CD4-positive, alpha-beta T cell treated with Interleukin-6 at 100 ng/mL for 8 hours (primary cell): ENCODE data around the gene SORCS2.

Source experiments
- DNase-seq: peaks from one replicate; pipeline ENCODE4 v3.0.0-alpha.2; 2020; ENCODE audit warnings: mixed read lengths, low spot score

Gene SORCS2

DNA sequence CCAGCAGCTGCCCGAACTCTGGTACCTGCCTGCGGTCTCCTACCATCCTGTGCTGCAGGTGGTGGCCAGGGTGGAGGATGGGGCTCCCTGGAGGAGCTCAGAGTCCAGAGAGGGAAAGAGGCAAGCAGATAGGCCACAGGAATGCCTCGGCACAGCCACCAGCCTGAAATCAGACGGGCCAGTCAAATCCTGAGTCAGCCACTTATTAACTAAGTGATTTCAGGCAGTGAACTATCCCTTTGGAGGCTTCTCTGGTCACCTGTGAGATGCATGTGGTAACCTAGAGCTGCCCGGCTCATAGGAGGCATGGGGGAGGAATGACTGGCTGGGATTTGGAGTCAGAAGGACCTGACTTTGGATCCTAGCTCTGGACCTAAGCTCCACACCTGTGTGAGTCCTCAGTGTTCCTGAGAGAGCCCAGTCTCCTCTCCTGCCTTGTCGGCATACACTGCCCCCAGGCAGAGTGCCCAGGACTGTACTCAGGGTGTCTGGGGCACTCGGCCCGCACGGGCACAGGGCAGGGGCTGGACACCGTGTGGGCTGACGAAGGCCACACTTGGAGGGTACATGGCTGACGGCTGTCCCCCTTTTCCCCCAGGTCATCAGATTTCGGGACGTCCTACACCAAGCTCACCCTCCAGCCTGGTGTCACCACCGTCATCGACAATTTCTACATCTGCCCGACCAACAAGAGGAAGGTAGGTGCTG, 338.7 kb downstream of the SORCS2 start:
- DNase-seq: no peak

DNA sequence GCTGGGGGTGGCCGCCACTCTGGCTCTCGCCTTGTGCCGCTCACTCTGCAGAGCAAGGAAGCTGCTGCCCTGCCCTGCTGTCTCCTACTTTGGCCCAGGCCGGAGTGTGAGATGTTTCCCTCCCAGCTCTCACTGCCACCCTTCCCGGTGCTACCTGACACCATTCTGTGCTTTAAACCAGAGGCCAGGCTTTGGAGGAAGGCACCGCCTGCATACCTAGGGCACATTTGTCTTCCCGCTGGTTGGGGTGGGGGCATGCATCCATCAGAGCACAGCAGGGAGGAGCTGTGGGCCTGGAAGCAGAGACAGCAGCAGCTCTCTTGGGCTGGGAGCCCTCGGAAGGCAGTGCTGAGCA, 339.3 kb downstream of the SORCS2 start:
- DNase-seq: no peak

DNA sequence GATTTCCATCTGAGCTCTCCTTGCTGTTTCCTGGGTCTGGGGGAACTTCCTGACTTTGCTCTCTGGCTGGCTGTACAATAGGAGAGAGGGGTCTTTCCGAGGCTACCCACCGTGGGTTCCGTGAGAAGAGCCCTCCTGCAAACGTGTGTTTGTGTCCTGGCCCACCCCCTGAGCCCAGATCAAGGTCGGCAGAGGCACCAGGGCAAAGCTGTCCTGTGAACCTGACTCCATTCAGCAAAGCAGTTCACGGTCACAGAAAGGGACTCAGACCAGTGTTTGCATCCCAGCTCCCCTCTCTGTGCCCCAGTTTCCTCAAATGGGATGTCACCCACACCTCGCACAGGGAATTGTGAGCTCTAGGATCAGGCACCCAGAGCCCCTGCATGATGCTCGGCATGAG, 339.7 kb downstream of the SORCS2 start:
- DNase-seq: no peak

DNA sequence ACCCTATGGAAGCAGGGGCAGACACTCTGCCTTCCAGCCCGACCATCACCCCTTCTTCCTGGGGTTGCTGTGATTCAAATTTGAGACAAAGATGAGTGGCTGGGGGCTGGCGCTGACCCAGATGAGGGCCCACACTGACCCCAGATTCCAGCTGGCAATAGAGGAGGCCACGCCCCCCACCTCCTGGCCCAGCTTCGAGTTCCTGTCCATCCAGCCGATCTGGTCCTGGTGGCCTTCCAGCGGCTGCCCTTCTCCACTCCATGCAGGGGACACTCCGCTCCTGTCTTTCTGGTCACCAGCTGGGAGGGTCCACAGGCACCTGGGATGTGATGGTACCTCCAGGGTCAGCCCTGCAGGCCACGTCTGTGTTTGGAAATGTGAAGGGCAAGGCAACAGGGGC, 340.9 kb downstream of the SORCS2 start:
- no peak for DNase-seq

DNA sequence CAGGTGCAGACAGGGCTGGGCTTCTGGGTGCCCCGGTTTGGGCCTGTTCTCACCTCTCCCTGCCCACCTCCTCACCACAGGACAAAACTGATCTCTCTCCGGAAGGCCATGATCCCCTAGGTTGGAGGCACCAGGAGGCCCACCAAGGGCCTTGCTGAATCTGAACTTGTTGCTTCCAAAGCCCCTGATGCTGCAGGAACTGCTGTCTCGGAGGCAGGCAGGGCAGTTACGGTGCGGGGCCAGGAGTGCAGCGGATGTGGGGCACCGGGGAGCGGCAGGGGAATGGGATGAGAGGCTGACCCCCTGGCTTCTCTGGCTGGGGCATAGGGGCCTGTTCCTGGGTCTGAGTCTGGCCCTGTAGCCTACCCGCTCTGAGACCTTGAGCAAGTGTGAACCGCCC, 342.8 kb downstream of the SORCS2 start:
- DNase-seq: no peak

DNA sequence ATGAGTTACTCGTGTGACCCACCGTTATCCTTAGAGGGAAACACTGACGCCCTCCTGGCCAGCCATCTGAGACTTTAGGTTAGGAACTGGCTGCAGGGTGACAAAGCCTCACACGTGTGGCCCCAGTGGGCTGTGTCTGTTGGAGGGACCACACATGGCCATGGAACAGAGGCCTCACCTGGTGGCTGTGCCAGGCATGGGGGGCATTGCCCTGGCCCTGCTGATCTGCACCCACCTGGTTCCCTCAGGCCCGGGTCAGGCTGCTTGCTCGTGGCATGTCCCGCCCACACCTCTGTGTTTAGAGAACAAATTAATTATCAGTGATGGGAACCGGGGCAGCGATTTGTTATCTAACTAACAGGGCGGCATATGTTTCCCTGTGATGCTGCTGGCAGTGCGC, 343.3 kb downstream of the SORCS2 start:
- DNase-seq: no peak

DNA sequence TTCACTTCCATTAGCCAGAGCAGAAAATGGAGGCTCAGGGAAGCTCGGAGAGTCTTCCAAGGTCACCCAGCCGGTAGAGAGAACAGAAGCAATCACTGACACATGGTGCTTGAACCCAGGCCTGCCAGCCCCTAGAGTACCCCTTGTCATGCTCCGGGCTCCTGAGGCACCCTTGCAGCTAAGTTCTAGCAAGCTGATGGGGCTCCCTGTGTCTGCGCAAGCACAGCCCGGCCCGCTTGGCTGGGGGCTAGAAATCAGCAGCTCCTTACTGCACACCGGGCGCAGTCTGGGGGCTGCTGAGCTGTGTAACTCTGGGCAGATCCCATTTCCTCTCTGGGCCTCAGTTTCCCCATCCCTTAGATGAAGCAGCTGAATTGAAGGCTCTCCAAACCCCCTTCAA, 344.5 kb downstream of the SORCS2 start:
- no peak for DNase-seq

DNA sequence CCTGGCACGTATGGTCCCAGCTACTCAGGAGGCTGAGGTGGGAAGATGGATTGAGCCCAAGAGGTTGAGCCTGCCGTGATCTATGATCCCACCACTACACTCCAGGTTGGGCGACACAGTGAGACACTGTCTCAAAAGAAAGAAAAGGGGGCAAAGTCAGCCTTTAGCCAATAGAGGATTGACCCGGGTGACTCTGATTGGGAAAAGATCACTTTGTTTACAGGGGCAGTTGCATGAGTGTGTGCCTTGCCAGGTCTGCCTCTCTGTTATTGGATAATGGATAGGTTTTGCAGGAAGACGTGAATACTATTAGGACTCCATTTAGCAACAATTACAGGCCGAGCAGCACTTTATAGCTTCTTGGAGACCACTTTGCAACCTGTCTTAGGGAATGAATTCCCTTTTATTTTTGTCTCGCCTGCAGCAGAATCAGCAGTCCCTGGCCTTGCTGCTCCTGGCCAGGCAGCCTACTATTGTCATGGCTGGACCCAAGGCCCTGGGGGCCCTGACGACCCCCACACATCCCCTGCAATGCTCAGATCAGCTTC, 345.6 kb downstream of the SORCS2 start:
- no peak for DNase-seq

DNA sequence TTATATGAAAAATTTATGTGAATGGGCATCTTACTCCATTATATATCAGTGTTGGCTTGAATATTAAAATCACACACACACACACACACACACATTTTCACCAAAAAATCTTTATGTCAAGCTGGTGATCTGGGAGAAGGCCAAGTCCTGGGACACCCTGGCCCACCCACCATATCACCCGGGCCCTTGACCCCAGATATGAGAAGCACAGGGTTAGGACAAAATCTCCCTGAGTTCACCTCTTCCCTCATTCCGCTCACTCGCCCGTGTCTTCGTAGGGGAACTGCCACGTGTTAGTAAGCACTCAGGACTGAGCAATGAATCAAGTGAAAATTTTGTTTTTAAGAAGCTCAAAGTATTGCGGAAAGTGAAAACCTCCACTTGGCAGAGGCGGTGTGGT, 346.2 kb downstream of the SORCS2 start:
- no peak for DNase-seq

DNA sequence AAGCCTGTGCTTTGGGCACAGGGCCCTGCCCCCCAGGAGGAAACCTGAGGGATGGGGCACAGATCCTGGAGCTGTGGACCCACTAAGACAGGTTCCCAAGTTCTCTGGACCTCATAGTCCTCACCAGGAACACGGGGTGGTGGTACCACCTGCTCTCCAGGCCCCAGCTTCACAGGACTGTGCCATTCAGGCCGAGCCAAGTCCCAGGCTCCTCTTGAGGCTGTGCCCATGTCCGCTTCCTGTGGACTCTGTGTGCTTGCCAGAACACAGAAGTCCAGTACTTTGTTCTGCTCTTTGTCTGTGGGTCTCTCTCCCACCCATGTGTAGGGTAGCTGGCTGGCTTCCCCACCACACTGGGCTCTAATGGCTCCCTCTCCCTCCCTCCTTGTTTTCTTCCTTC, 346.8 kb downstream of the SORCS2 start:
- DNase-seq: no peak

DNA sequence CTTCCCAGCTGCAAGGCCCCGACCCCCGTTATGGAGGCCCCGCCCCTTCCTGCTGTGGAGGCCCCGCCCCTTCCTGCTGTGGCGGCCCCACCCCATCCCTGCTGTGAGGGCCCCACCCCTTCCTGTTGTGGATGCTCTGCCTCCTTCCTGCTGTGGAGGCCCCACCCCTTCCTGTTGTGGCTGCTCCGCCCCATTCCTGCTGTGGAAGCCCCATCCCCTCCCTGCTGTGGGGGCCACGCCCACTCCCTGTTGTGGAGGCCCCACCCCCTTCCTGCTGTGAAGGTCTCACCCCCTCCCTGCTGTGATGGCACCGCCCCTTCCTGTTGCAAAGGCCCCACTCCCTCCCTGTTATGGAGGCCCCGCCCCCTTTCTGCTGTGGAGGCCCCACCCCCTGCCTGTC, 347.3 kb downstream of the SORCS2 start:
- DNase-seq: peak; percentile 8

DNA sequence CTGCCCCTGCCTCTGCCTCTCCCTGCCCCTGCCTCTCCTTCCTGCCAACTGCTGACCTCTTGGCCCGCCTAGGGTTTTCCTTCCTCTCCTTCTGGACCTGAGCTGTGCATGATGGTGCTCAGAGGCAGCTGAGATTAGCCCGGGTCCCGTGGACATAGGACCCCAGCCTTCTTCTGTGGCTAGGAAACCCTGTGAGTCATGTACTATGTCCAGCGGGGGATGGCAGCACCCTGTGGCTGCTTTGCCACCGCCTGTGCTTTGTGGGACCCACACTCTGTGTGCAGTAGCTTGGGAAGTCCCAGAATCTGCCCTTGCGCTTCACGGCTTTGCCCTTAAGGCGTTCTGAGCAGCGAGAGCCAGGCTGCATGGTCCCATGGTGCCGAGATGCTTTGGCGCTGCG, 347.9 kb downstream of the SORCS2 start:
- DNase-seq: no peak

DNA sequence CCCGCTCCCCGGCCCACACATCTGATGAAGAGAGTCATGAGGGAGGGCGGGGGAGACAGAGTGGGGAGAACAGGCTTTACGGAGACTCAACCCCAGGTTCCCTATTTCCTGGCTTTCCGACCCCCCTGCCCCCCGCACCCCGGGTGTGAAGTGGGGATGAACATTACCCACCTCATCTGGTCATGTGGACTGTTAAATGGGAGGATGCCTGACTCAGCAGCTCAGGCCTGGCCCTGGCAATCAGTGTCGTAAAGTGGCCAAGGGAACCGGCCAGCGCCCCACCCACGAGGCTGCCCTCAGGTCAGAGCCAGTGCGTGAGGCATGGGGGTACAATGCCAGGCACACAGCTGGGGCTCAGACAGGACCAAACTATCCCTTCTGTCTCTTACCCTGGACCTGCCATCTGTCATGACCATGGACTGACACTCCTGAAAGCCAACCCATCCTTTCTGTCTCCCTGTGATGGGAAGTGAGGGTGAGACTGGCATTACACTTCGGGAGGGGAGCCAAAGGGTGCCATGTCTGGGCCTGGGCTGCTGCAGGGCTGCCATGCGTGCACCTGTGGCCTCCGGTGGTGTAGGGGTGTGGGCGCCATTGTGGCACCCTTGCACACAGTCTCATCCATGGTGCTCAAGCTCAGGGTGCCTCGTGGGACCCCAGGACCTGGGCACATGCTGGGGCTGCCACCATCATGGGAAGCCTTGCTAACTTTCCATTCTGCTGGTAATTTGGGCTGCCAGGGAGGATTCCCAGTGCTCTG, 348.5 kb downstream of the SORCS2 start:
- DNase-seq: no peak

DNA sequence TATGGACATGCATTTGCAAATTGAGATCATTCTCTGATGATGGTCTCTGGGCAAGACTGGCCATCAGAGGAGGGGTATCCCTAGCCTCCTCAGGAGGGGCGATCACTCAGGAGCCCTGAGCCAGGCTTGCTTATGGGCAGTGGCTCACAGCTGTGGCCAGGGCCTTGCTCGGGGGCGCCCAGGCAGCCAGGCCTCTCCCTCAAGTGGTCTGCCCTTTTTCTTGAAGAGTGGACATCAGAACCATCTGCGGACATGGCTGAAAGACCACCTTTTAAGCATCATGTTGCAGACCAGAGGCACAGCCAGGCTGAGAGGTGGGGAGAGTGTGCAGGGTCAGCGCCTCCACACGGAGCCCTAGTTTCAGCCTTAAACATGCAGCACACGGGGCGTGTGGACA, 349.1 kb downstream of the SORCS2 start:
- DNase-seq: no peak

DNA sequence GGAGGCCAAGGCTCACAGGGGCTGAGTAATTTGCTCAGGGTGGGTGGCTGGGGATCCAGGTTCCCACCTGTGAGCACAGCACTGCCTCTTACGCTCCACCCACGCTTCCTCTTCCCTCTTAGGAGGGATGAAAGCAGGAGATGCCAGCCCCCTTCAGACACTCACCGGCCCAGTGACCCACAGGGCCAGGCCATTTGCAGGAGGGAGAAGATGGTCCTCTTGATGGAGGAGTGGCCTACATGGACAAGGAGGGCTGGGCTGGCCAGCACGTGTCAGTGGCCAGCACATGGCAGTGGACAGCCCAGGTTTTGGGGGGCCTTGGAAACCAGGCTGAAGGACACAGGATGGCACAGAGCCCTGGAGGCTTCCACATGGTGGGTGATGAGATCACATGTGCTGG, 350.4 kb downstream of the SORCS2 start:
- DNase-seq: no peak

DNA sequence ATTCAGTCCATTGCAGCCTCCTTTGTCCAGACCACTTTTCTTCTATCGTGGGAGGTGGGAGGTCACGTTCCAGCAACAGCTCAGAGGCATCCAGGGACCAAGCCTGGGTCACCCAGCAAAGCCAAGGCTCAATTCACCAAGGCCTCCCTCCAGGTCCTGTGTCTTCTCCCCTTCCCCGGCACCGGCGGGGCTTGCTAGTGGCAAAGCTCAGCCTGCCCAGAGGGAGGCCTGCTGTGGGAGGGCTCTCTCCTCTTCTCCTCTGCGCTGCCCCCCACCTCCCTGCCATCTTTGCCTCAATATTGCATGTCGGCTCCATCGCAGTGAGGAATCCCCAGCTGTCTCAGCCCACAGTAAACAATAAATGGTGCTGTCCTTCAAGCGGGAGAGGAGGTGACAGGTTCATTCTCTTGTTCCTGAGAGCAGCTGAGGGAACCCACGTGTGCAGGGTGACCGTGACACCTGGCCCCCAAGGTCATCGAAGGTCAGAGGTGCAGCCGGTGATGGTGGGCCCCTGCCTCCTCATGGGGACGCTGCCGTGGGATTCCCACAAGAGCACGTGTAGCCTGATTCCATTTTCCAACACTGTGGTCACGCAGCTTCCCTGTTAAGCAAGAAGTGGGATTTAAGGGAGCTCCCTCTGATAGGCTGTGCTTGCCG, 353.9 kb downstream of the SORCS2 start:
- no peak for DNase-seq

DNA sequence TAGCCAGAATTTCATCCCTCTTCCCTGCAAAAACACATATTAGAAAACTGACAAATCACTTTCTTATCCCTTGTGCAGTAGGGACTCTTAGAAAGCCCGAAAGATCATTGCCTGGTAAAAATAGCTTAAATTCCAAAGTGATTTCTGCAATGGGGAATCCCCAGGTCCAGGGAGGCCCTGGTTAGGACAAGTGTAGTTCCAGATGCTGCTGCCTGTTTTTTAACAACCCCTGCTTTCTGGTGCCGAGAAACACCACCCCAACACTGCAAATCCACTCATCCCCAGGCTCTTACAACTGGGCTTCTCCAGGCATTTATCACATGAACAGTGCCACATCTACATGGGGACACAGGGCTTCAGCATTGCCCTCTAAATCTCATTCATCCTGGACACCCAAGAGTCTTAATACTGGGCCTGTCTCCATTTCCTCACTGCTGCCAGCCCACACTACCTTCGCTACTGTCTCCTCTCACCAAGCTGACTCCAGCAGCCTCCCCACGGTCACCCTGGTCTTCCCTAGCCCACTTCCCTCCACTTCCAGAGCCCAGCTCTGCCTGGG, 354.6 kb downstream of the SORCS2 start:
- no peak for DNase-seq

DNA sequence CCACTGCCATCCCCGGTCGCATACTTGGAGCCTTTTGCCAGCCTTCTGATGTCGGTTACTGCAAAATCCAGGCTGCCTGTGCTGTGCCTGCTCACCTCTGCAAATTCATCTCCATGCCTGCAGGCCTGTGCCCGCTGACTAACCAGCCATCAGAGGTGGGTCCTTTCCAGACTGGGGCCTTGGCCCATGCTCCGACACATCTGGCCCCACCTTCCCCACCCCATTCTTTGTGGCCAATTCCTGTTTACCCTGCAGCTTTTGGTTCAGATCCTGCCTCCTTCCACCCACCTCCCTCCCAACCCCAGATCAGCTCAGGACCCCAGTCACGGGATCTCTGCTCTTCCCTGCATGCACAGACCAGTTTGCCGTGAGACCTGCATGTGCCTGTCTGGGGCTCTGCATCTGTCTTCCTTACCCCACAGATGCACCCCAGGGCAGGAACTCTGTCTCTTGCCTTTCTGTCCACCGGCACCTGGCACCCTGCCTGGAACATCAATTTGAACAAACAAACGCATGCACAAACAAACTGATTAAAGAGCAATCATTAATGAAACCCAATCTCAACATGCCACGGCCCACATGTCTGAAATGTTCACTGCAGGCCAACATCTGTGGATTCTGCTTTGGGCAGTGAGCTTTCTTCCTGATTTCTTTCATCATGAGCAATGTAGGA, 355.2 kb downstream of the SORCS2 start:
- no peak for DNase-seq

DNA sequence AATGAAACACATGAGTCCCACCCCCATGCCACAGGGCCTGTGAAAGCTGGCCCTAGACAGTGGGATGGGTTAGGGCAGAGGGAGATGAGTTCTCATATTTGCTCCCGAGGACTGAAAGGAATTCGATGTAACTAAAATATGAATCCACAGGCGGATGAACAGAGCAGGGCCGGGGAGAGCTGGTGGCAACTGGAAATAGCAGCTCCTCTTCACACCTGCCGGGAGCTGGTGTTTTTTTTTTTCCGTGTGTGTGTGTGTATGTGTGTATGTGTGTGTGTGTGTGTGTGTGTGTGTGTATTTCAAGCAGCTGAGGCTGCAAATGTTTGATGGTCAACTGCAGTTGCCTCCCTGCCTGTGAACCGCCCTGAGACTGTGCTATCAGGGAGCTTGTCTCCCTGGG, 357.5 kb downstream of the SORCS2 start:
- no peak for DNase-seq

DNA sequence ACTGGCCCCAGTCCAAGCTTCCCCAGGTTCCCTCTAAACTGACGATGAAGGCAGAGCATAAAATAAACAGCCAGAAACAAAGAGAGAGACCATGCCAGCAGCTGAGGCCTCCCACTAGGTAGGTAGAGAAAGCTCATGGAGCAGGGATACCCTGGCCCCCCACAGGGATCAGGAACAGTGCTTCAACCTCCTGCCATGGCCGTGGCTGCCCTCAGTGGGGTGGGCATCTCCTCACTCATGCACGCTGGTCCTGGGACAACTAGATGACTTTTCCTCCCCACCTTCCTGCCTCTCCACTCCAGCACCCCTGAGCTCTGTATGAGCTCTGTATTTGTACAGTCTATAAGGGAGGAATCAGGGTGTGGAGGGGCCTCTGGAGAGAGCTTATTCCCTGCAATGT, 360.1 kb downstream of the SORCS2 start:
- DNase-seq: no peak

DNA sequence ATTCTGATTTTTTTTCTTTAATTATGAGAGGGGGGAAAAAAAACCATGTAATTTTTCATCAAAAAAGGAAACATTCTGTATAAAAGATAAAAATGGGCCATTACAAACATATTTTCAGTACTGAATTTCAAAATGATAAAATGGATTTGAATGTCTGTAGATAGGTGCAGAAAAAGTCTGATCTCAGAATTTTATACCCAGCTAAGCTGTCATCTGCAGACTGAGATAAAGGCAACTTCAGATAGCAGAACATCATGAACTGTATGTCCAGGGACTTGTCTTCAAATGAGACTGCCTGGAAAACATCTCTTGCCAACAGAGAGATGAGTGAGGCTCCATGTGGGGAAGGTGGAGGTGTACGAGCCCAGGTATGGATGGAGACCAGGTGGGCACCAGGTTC, 360.9 kb downstream of the SORCS2 start:
- DNase-seq: no peak

DNA sequence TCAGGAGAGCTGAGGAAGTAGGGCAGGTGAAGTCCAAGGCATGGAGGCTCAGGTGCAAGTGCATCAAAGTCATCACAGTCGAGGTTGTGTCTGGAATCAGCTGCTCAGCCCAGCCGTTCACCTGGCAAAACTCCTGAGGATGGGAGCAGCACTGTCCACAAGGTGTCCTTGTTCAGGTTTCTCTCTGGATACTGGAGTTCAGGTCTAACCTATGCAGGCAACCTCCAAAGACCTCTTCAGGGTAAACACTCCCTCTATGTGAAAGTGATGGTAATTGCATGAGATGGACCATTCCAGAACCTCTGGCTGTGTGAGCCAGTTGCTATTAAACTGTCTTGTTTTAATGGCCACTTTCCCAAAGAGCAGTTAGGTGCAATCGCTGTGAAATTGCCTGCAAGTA, 362.6 kb downstream of the SORCS2 start:
- no peak for DNase-seq
